Measurements from ENCODE around the gene SGSH. TPM values are rescaled to one million over a fixed set of nuclear protein-coding genes. Genes with fewer than 3 reads are reported as not detected.
"Not testable (repeated sequence)": the region's sequence is repeated elsewhere in the genome, so short reads cannot be mapped to it uniquely, and the experiment has no call there.

Gene SGSH
- 18.9 and 28.8 TPM in 2 replicates for total RNA-seq (2014; rRNA removed; shearing (Covaris generic); ENCODE audit: low replicate concordance)

GRCh38 chr17:80220054-80220735 lies at the start of gene SGSH, which contains the start of gene SLC26A11:
TSS of gene SGSH (minus strand) at chr17:80220333. CDS start at chr17:80220313, 20 bp downstream.
TSS of gene SLC26A11 (plus strand) at chr17:80220427. CDS start at chr17:80221561, 1,134 bp downstream.
- DNase-seq (ENCODE audit: low read depth): peak; percentile 39
- in situ Hi-C loops (cut with HindIII; ENCODE audit: low pct_unique_long_range_greater_than_20kb, low sequenced_read_pairs): no loop called here

DNA sequence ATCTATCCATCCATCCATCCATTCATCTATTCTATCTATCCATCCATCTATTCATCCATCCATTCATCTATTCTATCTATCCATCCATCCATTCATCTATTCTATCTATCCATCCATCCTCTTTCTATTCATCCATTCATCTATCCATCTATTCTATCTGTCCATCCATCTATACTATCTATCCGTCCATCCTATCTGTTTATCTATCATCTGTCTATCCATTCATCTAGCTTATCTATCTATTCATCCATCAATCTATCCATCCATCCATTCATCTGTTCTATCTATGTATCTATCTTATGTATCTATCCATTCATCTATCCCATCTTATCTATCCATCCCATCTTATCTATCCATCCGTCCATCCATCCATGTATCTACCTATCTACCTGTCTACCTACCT lies 49.3 kb upstream of the SGSH start:
- no peak for DNase-seq (ENCODE audit: low read depth)
- in situ Hi-C loops (cut with HindIII; ENCODE audit: low pct_unique_long_range_greater_than_20kb, low sequenced_read_pairs): no loop called here

GRCh38 chr17:80268427-80268826 lies 48.3 kb upstream of the SGSH start:
- DNase-seq (ENCODE audit: low read depth): no peak
- in situ Hi-C loops (cut with HindIII; ENCODE audit: low pct_unique_long_range_greater_than_20kb, low sequenced_read_pairs): no loop called here

DNA sequence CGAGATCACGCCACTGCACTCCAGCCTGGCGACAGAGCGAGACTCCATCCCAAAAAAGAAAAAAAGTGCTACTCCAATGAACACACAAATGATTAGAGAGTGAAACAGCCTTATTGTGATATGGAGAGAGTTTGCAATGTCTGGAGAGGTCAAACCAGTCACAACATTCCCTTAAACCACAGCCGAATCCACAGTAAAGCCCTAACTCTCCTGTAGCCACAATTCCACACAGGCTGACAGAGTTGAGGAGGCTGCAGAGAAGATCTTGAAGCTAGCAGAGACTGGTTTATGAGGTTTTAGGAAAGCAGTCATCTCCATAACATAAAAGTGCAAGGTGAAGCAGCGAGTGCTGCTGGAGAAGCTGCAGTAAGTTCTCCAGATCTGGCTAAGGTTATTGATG lies 47.3 kb upstream of the SGSH start:
- in situ Hi-C loops (cut with HindIII; ENCODE audit: low pct_unique_long_range_greater_than_20kb, low sequenced_read_pairs): no loop called here
- no peak for DNase-seq (ENCODE audit: low read depth)

GRCh38 chr17:80265205-80266068 lies 45.3 kb upstream of the SGSH start:
- in situ Hi-C loops (cut with HindIII; ENCODE audit: low pct_unique_long_range_greater_than_20kb, low sequenced_read_pairs): no loop called here
- no peak for DNase-seq (ENCODE audit: low read depth)

- in situ Hi-C loops (cut with HindIII; ENCODE audit: low pct_unique_long_range_greater_than_20kb, low sequenced_read_pairs): no loop called here
- DNase-seq (ENCODE audit: low read depth): no peak
Observed at GRCh38 chr17:80264205-80265075, 44.3 kb upstream of the SGSH start.

DNA sequence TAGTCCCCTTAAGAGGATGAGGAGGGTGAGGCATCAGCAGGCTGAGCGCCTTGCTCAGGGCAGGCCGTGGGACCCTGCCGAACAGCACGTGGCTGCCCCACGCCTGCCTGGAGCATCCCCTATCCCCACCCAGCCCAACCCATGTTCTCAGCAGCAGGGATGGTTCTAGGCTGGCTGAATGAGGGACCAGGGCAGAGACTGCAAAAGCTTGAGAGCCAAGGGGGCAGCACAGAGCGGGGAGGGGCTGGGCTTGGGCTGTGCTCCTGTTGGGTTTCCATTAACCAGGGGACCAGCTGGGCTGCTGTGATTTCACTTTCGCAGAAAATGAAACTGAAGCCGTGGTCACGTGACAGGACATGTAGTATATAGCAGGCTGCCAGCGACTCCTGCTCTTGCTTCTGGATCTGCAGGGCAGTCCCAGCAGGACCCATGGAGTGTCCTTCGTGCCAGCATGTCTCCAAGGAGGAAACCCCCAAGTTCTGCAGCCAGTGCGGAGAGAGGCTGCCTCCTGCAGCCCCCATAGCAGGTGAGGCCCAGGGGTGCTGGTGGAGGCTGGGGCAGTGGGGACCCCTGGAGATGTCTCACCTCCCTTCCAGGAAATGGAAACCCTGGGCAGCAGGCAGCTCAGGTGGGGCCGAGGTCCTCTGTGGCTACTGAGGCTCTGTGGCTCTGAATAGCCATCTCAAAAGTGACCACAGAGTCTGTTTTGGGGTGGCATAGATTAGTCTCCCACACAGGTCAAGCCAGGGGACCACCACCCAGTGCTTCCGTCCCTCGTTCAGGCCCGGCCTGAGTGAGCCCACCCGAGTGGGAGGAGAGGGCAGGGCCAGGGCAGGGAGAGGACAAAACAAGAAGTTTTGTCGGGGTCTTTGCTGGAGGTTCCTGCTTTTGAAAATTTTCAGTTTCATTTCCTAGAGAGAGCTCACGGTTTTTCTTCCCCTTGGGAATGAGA lies 43.4 kb upstream of the SGSH start:
- DNase-seq (ENCODE audit: low read depth): peak; percentile 89
- in situ Hi-C loops (cut with HindIII; ENCODE audit: low pct_unique_long_range_greater_than_20kb, low sequenced_read_pairs): no loop called here

GRCh38 chr17:80262775-80263244 lies 42.7 kb upstream of the SGSH start:
- in situ Hi-C loops (cut with HindIII; ENCODE audit: low pct_unique_long_range_greater_than_20kb, low sequenced_read_pairs): no loop called here
- DNase-seq (ENCODE audit: low read depth): no peak

DNA sequence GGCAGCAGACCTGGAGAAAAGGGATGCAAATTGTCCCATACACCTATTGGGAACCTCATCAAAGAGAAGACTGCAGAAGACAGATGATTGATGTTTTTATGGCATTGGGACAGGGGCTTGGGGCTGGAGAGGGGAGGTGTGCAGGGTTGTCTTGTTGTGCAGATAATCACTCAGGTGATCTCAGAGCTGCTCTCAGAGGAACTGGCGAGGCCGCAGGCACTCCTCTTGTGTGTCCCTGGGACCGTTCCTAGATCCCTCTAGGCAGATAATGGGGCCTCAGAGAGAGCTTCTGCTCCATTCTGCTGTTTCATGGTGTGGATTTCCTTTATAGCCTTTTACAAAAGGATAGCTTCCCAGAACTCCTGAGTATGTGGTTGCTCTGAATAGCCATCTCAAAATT lies 42.2 kb upstream of the SGSH start:
- no peak for DNase-seq (ENCODE audit: low read depth)
- in situ Hi-C loops (cut with HindIII; ENCODE audit: low pct_unique_long_range_greater_than_20kb, low sequenced_read_pairs): no loop called here

GRCh38 chr17:80261895-80262279 lies 41.8 kb upstream of the SGSH start:
- DNase-seq (ENCODE audit: low read depth): no peak
- in situ Hi-C loops (cut with HindIII; ENCODE audit: low pct_unique_long_range_greater_than_20kb, low sequenced_read_pairs): no loop called here

GRCh38 chr17:80261159-80261894 lies 41.2 kb upstream of the SGSH start:
- in situ Hi-C loops (cut with HindIII; ENCODE audit: low pct_unique_long_range_greater_than_20kb, low sequenced_read_pairs): no loop called here
- DNase-seq (ENCODE audit: low read depth): peak; percentile 73

DNA sequence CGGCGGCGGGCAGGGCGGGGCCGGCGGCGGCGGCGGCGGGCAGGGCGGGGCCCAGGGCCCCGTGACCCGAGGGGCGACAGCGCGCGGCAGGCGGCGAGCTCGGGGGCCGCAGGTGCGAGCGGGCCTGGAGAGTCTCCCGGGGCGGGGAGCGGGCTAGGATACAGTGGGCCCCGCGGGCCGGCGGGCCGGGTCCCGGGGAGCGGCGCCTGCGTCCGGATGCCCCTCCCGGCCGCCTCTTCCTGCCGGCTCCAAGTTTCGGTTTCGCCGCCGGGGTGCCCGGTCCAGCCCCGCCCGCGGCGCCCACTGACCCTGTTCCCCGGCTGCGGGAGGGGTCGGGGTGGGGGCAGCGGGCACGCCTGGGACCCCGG lies 40.6 kb upstream of the SGSH start, which contains the start of gene RNF213:
Gene RNF213, plus strand, starts transcription at position 62 of the 368 bp plus-strand sequence. CDS start 2,830 bp downstream, outside the sequence.
- DNase-seq (ENCODE audit: low read depth): peak; percentile 42
- in situ Hi-C loops (cut with HindIII; ENCODE audit: low pct_unique_long_range_greater_than_20kb, low sequenced_read_pairs): no loop called here

GRCh38 chr17:80260069-80260535 lies 40.0 kb upstream of the SGSH start:
- in situ Hi-C loops (cut with HindIII; ENCODE audit: low pct_unique_long_range_greater_than_20kb, low sequenced_read_pairs): no loop called here
- DNase-seq (ENCODE audit: low read depth): peak; percentile 88

- DNase-seq (ENCODE audit: low read depth): peak; percentile 45
- in situ Hi-C loops (cut with HindIII; ENCODE audit: low pct_unique_long_range_greater_than_20kb, low sequenced_read_pairs): no loop called here
Observed at GRCh38 chr17:80259457-80260068, 39.4 kb upstream of the SGSH start.

- DNase-seq (ENCODE audit: low read depth); in situ Hi-C loops (cut with HindIII; ENCODE audit: low pct_unique_long_range_greater_than_20kb, low sequenced_read_pairs): not testable (repeated sequence)
Observed at GRCh38 chr17:80258296-80258695, 38.2 kb upstream of the SGSH start.

GRCh38 chr17:80257716-80258213 lies 37.6 kb upstream of the SGSH start:
- in situ Hi-C loops (cut with HindIII; ENCODE audit: low pct_unique_long_range_greater_than_20kb, low sequenced_read_pairs): no loop called here

More at GRCh38 chr17:80257716-80258213, 37.6 kb upstream of the SGSH start:
- no peak for DNase-seq (ENCODE audit: low read depth)

Data from Caki2 (cell line).